ENCODE results near the gene TSPAN2. TPM values are rescaled to one million over a fixed set of nuclear protein-coding genes. Genes with fewer than 3 reads are reported as not detected.

Gene TSPAN2
- total RNA-seq, 1 donor from 2014 or later = 6.1 TPM

DNA sequence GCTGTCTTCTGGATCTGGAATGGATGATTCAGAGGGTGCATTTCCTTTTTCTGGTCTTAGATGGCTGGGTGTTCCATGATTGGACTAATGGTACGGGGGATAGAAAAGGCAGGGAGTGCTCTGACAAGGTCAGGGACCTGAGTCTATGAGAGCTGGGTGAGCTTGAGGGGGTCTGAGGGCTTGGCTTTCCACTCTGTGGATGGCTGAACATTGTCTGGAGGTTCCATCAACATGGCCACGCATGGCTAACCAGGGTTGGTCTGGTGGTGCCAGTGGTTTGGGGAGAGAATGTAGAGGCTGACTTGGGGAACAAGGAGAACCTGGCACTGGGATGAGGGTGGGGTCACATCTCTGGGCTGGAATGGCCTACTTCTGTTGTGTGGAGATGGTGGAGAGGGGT is 41.5 kb upstream of the TSPAN2 start:
- Histone ChIP-seq H3K27ac (no peak overlapping the region), H3K27me3 (no peaks in the 10 kb centered on the region), H3K4me1 (no peaks in the 10 kb centered on the region), H3K36me3 (no peaks in the 10 kb centered on the region), H3K9me3 (no peaks in the 10 kb centered on the region), H3K4me3 (no peak overlapping the region)
- ATAC-seq (no peak), DNase-seq (no peak)
- TF ChIP-seq, protein P1, sequence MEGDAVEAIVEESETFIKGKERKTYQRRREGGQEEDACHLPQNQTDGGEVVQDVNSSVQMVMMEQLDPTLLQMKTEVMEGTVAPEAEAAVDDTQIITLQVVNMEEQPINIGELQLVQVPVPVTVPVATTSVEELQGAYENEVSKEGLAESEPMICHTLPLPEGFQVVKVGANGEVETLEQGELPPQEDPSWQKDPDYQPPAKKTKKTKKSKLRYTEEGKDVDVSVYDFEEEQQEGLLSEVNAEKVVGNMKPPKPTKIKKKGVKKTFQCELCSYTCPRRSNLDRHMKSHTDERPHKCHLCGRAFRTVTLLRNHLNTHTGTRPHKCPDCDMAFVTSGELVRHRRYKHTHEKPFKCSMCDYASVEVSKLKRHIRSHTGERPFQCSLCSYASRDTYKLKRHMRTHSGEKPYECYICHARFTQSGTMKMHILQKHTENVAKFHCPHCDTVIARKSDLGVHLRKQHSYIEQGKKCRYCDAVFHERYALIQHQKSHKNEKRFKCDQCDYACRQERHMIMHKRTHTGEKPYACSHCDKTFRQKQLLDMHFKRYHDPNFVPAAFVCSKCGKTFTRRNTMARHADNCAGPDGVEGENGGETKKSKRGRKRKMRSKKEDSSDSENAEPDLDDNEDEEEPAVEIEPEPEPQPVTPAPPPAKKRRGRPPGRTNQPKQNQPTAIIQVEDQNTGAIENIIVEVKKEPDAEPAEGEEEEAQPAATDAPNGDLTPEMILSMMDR (IDR thresholded peaks at IDR 0.05) = no peak
- intact Hi-C loops (cut with DNase I) = no loop called here

DNA sequence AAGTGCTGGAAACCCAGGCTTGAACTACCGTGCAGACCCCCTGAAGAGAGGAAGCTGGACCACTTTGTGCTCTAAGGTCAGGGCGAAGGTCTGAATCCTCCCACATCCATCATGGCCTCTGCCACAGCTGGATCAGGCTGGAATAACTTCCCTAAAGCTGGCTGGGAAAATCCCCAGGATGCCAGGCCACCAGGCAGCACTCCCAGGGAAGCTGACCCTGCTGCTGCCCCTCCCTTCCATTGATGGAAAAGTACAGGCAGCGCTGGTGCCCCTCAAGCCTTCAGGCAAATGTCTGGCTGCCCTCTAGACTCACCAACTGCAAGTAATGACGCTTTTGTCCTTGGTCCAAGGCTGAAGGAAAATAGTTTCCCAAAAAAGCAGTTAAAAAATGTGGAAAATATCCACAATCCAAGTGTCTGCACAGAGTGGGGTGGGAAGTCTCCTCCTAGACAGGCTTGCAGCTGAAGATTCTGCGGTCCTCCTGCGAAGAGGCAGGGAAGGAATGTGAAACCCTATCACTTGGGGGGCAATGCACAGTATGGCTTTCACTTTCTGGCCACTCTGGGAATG is 39.9 kb upstream of the TSPAN2 start:
- no peaks in the 10 kb centered on the region for H3K4me1 ChIP-seq
- peaks cover 2% of the 10 kb centered on the region for H3K9me3 ChIP-seq
- DNase-seq (no peak), ATAC-seq (no peak)
- intact Hi-C loops (cut with DNase I) = no loop called here
- H3K4me3 ChIP-seq = no peak overlapping the region
- H3K27me3 ChIP-seq = no peaks in the 10 kb centered on the region
- H3K27ac ChIP-seq = no peak overlapping the region
- H3K36me3 ChIP-seq = no peaks in the 10 kb centered on the region
- TF ChIP-seq, protein P1 (IDR thresholded peaks at IDR 0.05) = no peak

DNA sequence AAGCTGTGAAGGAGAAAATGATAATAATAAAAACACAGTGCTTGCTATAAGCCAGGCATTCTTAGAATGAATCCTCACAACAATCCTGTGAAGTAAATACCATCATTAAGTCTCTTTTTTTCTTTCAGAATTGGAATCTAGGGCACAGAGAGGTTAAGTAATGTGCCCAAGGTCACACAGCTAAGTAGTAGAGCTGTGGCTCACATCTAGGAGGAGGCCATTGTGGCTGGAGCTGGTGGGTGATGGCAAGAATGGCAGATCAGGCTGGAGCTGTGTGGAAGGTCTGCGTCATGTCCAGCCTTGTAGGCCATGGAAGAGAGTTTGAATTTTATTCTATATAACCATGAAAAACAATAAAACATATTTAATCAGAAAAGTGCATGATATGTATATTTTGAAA is 38.2 kb upstream of the TSPAN2 start:
- H3K36me3 ChIP-seq = no peaks in the 10 kb centered on the region
- H3K27ac ChIP-seq = no peak overlapping the region
- H3K9me3 ChIP-seq = peaks cover 4% of the 10 kb centered on the region
- TF ChIP-seq, protein P1 (IDR thresholded peaks at IDR 0.05) = no peak
- H3K4me1 ChIP-seq = no peaks in the 10 kb centered on the region
- no peak overlapping the region for H3K4me3 ChIP-seq
- H3K27me3 ChIP-seq = peaks cover 1% of the 10 kb centered on the region
- ATAC-seq = no peak
- no peak for DNase-seq
- intact Hi-C loops (cut with DNase I) = no loop called here

DNA sequence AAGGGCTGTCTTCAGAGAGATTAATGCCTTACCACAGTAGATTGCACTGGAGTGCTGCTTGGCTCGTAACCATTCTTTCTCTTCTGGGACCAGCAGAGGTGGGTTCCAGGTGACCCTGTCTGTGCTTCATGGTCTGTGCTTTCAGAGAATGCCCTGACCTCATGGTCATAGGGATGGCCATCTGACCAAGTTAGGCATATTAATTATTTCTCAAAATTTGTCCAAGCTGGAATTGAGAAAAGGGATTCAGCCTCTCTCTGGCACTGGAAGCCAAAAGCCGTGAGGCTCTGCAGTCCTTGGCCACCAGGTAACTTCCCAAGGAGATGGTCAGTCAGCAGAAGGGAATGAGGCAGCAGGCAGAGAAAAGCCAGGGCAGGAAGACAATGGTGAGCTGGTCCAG is 37.2 kb upstream of the TSPAN2 start:
- H3K4me3 ChIP-seq = no peak overlapping the region
- peaks cover 7% of the 10 kb centered on the region for H3K9me3 ChIP-seq
- DNase-seq = no peak
- no peak overlapping the region for H3K27ac ChIP-seq
- TF ChIP-seq, protein P1 (IDR thresholded peaks at IDR 0.05) = no peak
- no peaks in the 10 kb centered on the region for H3K36me3 ChIP-seq
- H3K27me3 ChIP-seq = peaks cover 3% of the 10 kb centered on the region
- ATAC-seq = no peak
- intact Hi-C loops (cut with DNase I) = no loop called here
- H3K4me1 ChIP-seq = no peaks in the 10 kb centered on the region

DNA sequence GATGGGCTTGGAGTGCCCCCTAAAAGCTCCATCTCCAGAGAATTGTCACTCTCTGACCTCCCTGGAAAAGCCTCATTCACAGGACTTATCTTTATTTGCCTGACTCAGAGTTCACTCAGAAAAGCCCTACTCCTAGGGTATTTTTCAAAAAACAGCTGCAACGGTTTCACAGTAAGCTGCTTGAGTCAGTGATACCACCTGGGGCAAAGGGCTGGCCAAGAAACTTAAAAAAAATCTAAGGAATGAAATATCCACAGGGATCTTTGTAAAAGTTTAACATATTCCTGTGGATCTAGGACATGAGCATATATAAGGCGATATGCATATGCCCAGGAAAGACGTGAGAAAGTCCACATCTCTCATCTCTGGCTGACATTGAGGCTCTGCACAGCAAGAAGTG is 33.8 kb upstream of the TSPAN2 start:
- Histone ChIP-seq H3K27ac (no peak overlapping the region), H3K4me3 (no peak overlapping the region)
- intact Hi-C loops (cut with DNase I) = no loop called here

More for the DNA sequence above, 33.8 kb upstream of the TSPAN2 start:
- H3K4me1 ChIP-seq = no peaks in the 10 kb centered on the region
- peaks cover 7% of the 10 kb centered on the region for H3K9me3 ChIP-seq
- H3K27me3 ChIP-seq = peaks cover 3% of the 10 kb centered on the region
- ATAC-seq = no peak
- no peaks in the 10 kb centered on the region for H3K36me3 ChIP-seq
- TF ChIP-seq, protein P1 (IDR thresholded peaks at IDR 0.05) = no peak
- DNase-seq = no peak

Measured in upper lobe of right lung (tissue), 1 donor.